Fibroblast of villous mesenchyme (primary cell): ENCODE data around the gene SIRT5. TPM values are rescaled to one million over a fixed set of nuclear protein-coding genes. Genes with fewer than 3 reads are reported as not detected.

Experiments
- DNase-seq: peaks from one replicate; pipeline ENCODE4 v3.0.0-alpha.2; 2010; ENCODE audit warnings: low read depth
- H3K4me3 ChIP-seq: 2 replicates; pipeline ENCODE4 v1.5.1; 2011; ENCODE audit warnings: low read depth, mild to moderate bottlenecking, low read length
- CTCF ChIP-seq: IDR thresholded peaks from 2 replicates; pipeline ENCODE4 v1.5.1; 2012; ENCODE audit warnings: low read depth, mild to moderate bottlenecking, low read length; ENCODE audit not compliant: insufficient read depth
- total RNA-seq: library from RNA; depleted of rRNA; stranded (reverse); fragments of >200 nt; gene quantifications from 2 replicates; pipeline ENCODE4 v1.2.3, GENCODE V29; 2012

The SIRT5 gene
- total RNA-seq, 1 donor: 9.9 TPM

- H3K4me3 ChIP-seq: no peak overlapping the region
- TF ChIP-seq CTCF: no peak
- DNase-seq: peak; percentile 50
Measured at GRCh38 chr6:13653296-13653695, 78.9 kb downstream of the SIRT5 start.

GRCh38 chr6:13654496-13654895 lies 80.1 kb downstream of the SIRT5 start:
- TF ChIP-seq CTCF: no peak
- no peak overlapping the region for H3K4me3 ChIP-seq
- DNase-seq: peak; percentile 76

- no peak for TF ChIP-seq CTCF
- no peak overlapping the region for H3K4me3 ChIP-seq
- DNase-seq: no peak
Measured at GRCh38 chr6:13655700-13656099, 81.3 kb downstream of the SIRT5 start.

GRCh38 chr6:13660273-13660672 lies 85.9 kb downstream of the SIRT5 start:
- H3K4me3 ChIP-seq: no peak overlapping the region
- no peak for TF ChIP-seq CTCF
- no peak for DNase-seq

- no peak for DNase-seq
- no peak overlapping the region for H3K4me3 ChIP-seq
- TF ChIP-seq CTCF: no peak
Measured at GRCh38 chr6:13660893-13661292, 86.5 kb downstream of the SIRT5 start.

- no peak for TF ChIP-seq CTCF
- H3K4me3 ChIP-seq: no peak overlapping the region
- no peak for DNase-seq
Measured at GRCh38 chr6:13661647-13662046, 87.2 kb downstream of the SIRT5 start.

- no peak for DNase-seq
- no peak for TF ChIP-seq CTCF
- H3K4me3 ChIP-seq: no peak overlapping the region
Measured at GRCh38 chr6:13662651-13663334, 88.4 kb downstream of the SIRT5 start.
